GM19452 (cell line): ENCODE data around the gene SEC16A.

ENCODE experiments used
- ATAC-seq: cut with Tn5 transposase; IDR thresholded peaks from one replicate; pipeline ENCODE4 v1.9.1; 2021; ENCODE audit not compliant: unreplicated experiment

SEC16A gene

GRCh38 chr9:136502940-136503550, 20.2 kb upstream of the SEC16A start:
- ATAC-seq: no peak

- no peak for ATAC-seq
These were observed 19.4 kb upstream of the SEC16A start for GRCh38 chr9:136502196-136502595.

- no peak for ATAC-seq
These were observed 18.8 kb upstream of the SEC16A start for GRCh38 chr9:136501686-136502085.

- no peak for ATAC-seq
These were observed 17.4 kb upstream of the SEC16A start for GRCh38 chr9:136499935-136500910.

GRCh38 chr9:136499071-136499934, 16.5 kb upstream of the SEC16A start:
- no peak for ATAC-seq

- ATAC-seq: no peak
These were observed 15.3 kb upstream of the SEC16A start for GRCh38 chr9:136497916-136498695.

- ATAC-seq: no peak
These were observed 14.2 kb upstream of the SEC16A start for GRCh38 chr9:136496801-136497620.

- ATAC-seq: no peak
These were observed 13.3 kb upstream of the SEC16A start for GRCh38 chr9:136496181-136496580.

- ATAC-seq: no peak
These were observed 12.5 kb upstream of the SEC16A start for GRCh38 chr9:136495238-136495800.

GRCh38 chr9:136494531-136495215, 11.8 kb upstream of the SEC16A start:
- ATAC-seq: no peak

- ATAC-seq: no peak
These were observed 11.2 kb upstream of the SEC16A start for GRCh38 chr9:136494012-136494411.

GRCh38 chr9:136493567-136493971, 10.7 kb upstream of the SEC16A start:
- no peak for ATAC-seq

- no peak for ATAC-seq
These were observed 10.2 kb upstream of the SEC16A start for GRCh38 chr9:136492978-136493522.

- ATAC-seq: no peak
These were observed 6.9 kb upstream of the SEC16A start for GRCh38 chr9:136489731-136490130.

- no peak for ATAC-seq
These were observed 5.7 kb upstream of the SEC16A start for GRCh38 chr9:136488247-136489214.

- ATAC-seq: no peak
These were observed 4.8 kb upstream of the SEC16A start for GRCh38 chr9:136487672-136488071.
